ENCODE results near the gene GPR68. TPM values are rescaled to one million over a fixed set of nuclear protein-coding genes. Genes with fewer than 3 reads are reported as not detected.

Gene GPR68
- total and polyA plus RNA-seq, 2 of the 4 experiments (the other 2 are of a cell fraction) = 0.72 to 0.94 TPM

- no peak for TF ChIP-seq CTCF (conservative IDR thresholded peaks at IDR 0.05; ENCODE audit: low read depth, low read length)
- TF ChIP-seq BHLHE40 (IDR thresholded peaks at IDR 0.05; ENCODE audit: low read depth, low read length) = no peak
- no peak overlapping the region for H2BK15ac ChIP-seq (ENCODE audit: low read depth, low read length)
- H3K36me3 ChIP-seq (ENCODE audit: control insufficient read depth, insufficient read depth, low read length) = peaks cover 10% of the 10 kb centered on the region
- H2BK5ac ChIP-seq (ENCODE audit: low read depth, low read length, poor library complexity, severe bottlenecking) = no peak overlapping the region
- ChIA-PET POLR2A (ENCODE audit: unreplicated experiment) (no interaction called here), CTCF (no interaction called here)
- intact Hi-C loops (cut with micrococcal nuclease) = no loop called here
- H2AFZ ChIP-seq (replicated peaks; ENCODE audit: low read length, poor library complexity) = no peak overlapping the region
- H3K27ac ChIP-seq (ENCODE audit: insufficient read depth, low read length) = no peak overlapping the region
- no peak overlapping the region for H2AK5ac ChIP-seq (ENCODE audit: low read depth, low read length)
- no peak overlapping the region for H2BK20ac ChIP-seq (ENCODE audit: low read depth, low read length)
- H2AK9ac ChIP-seq (replicated peaks; ENCODE audit: low read depth, low read length, poor library complexity) = no peak overlapping the region
- H3K9me1 ChIP-seq (ENCODE audit: insufficient read depth, low read length) = no peaks in the 10 kb centered on the region; the same call in 1 of the 2 replicates
- no peak overlapping the region for H3K9ac ChIP-seq (ENCODE audit: low read depth, low read length)
- no peak for DNase-seq
- no peak overlapping the region for H3K23ac ChIP-seq (ENCODE audit: low read depth, low read length)
- dilution Hi-C loops (cut with HindIII; ENCODE audit: low sequenced_read_pairs, unreplicated experiment) = no loop called here
- no peak overlapping the region for H3K18ac ChIP-seq (ENCODE audit: low read depth, low read length)
- H4K5ac ChIP-seq (ENCODE audit: low read depth, low read length) = no peak overlapping the region
- H3K4me2 ChIP-seq (ENCODE audit: low read depth, low read length) = no peak overlapping the region
- H3K4me3 ChIP-seq (ENCODE audit: insufficient read depth, low read depth, low read length) = no peak overlapping the region
- in situ Hi-C loops (cut with MboI; ENCODE audit: low sequenced_read_pairs) = no loop called here
- H3K9me3 ChIP-seq (ENCODE audit: control insufficient read depth, insufficient read depth, low read length) = no peaks in the 10 kb centered on the region
- no peak overlapping the region for H4K8ac ChIP-seq (ENCODE audit: low read depth in 2 of 2, low read length in 2 of 2)
- H4K91ac ChIP-seq (ENCODE audit: insufficient read depth, low read depth, low read length) = no peak overlapping the region
- no TSS peak for BruUV-seq (replicated peaks)
- H3K14ac ChIP-seq (replicated peaks; ENCODE audit: low read depth, low read length) = no peak overlapping the region
- no peaks in the 10 kb centered on the region for H3K79me1 ChIP-seq (ENCODE audit: low read depth in 1 of 2, low read length in 2 of 2)
- no peaks in the 10 kb centered on the region for H3K27me3 ChIP-seq (ENCODE audit: control insufficient read depth, insufficient read depth, low read length)
- H3K4ac ChIP-seq (ENCODE audit: low read depth, low read length) = no peak overlapping the region
- H3K56ac ChIP-seq (ENCODE audit: extremely low read depth, insufficient read depth, low read length) = no peak overlapping the region
- H4K20me1 ChIP-seq (ENCODE audit: insufficient read depth, low read length) = no peaks in the 10 kb centered on the region
- no peak for ATAC-seq (ENCODE audit: low read depth)
- H3K4me1 ChIP-seq (ENCODE audit: control insufficient read depth, insufficient read depth, low read length) = 0 out of 2 replicates have a peak, but pooled peaks cover 2% of the 10 kb centered on the region
- H2BK120ac ChIP-seq (ENCODE audit: low read depth, low read length) = no peak overlapping the region
These were observed 46.9 kb downstream of the GPR68 start for GRCh38 chr14:91197631-91198030.

Data from IMR-90 (cell line).